ENCODE data around the gene ECEL1.

GRCh38 chr2:232498452-232498851, 10.8 kb upstream of the ECEL1 start:
- TF ChIP-seq, protein P1, sequence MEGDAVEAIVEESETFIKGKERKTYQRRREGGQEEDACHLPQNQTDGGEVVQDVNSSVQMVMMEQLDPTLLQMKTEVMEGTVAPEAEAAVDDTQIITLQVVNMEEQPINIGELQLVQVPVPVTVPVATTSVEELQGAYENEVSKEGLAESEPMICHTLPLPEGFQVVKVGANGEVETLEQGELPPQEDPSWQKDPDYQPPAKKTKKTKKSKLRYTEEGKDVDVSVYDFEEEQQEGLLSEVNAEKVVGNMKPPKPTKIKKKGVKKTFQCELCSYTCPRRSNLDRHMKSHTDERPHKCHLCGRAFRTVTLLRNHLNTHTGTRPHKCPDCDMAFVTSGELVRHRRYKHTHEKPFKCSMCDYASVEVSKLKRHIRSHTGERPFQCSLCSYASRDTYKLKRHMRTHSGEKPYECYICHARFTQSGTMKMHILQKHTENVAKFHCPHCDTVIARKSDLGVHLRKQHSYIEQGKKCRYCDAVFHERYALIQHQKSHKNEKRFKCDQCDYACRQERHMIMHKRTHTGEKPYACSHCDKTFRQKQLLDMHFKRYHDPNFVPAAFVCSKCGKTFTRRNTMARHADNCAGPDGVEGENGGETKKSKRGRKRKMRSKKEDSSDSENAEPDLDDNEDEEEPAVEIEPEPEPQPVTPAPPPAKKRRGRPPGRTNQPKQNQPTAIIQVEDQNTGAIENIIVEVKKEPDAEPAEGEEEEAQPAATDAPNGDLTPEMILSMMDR (IDR thresholded peaks at IDR 0.05), result no peak
- TF ChIP-seq POLR2A (IDR thresholded peaks at IDR 0.05), result no peak

Measured in right lobe of liver (tissue), 4 donors.